GM12891 (cell line): ENCODE data around the gene SBF1.

Experiments used
- POLR2AphosphoS5 ChIP-seq: IDR thresholded peaks from 2 replicates; pipeline ENCODE4 v1.6.1; 2011; ENCODE audit warnings: low read depth, low read length, control low read depth
- SPI1 ChIP-seq: IDR thresholded peaks from 2 replicates; pipeline ENCODE4 v1.6.1; 2011; ENCODE audit warnings: low read depth, low read length, control low read depth

DNA sequence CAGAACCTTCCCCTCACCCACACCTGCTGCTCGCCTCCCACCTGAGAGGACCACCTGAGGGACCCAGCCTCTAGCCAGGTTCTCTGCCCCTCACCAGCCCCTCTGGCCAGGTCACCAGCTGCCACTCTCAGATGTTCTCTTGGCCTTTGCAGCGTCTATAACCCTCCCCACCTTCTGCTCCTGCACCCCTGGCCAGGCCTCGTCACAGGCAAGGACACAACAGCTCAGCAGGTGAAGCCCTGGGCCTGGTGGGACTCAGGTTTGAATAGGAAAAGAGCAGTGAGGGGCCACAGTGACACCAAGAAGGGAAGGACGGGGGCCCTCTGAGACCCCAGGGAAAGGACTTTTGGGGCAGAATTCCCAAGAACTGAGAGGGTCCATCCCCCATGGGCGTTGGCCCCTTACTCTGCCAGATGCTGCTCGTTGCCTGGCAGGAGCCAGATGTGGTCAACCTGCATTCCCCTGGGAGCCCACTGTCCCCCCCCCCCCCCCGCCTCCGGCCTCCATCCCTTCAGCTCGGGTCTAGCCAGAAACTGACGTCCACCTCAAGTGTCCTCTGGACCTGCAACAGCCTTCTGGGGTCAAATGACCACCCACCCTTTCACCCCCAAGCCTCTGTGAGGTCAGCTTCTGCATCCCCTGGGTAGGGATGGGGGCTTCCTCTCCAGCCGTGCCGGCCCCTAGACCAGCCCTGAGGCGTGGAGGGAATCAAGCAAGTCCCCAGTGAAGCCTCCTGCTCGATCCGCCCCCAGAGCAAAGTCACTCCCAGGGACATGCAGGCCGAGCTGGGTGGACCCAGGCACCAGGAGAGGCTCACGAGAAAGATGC, 28.7 kb downstream of the SBF1 start:
- TF ChIP-seq POLR2AphosphoS5 (no peak; the same call in 1 of the 2 replicates), SPI1 (no peak)
